ENCODE measurements around the gene SEPHS2. TPM values are rescaled to one million over a fixed set of nuclear protein-coding genes. Genes with fewer than 3 reads are reported as not detected.

Gene SEPHS2, protein sequence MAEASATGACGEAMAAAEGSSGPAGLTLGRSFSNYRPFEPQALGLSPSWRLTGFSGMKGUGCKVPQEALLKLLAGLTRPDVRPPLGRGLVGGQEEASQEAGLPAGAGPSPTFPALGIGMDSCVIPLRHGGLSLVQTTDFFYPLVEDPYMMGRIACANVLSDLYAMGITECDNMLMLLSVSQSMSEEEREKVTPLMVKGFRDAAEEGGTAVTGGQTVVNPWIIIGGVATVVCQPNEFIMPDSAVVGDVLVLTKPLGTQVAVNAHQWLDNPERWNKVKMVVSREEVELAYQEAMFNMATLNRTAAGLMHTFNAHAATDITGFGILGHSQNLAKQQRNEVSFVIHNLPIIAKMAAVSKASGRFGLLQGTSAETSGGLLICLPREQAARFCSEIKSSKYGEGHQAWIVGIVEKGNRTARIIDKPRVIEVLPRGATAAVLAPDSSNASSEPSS
- 7.3 TPM for total RNA-seq

DNA sequence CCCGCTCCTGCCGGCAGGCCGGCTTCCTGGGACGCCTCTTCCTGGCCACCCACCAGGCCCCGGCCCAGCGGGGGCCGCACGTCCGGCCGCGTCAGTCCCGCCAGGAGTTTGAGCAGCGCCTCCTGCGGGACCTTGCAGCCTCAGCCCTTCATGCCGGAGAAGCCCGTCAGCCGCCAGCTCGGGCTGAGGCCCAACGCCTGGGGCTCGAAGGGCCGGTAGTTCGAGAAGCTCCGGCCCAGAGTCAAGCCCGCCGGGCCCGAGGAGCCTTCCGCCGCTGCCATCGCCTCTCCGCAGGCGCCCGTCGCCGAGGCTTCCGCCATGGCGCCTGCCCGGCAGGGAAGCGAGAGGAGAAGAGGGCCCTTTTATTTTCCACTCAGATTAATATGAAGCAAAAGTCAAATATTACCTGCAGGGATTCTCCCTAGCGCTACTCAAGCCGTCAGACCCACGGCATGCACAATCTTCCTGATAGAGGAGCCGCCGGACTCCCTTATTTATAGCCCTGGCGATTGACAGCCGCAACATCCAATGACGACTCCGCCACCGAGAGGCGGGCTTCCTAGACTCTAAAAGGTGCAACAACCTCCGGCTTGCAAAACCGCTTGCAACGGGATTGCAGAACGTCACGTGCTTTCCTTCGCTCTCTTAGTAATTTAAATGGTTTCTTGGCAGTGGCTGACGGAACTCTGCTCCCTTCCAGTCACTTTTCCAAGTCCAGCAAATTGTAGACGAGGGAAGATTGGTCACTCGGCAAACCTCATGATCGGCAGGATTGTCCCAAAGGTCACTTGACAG is at the start of gene SEPHS2:
Gene SEPHS2, minus strand, starts transcription at position 467 of the 795 bp plus-strand sequence. Its CDS starts 147 bp downstream, at position 320.
- H3K9ac ChIP-seq (ENCODE audit: low read depth in 1 of 3, low read length in 3 of 3): peak within 1 kb of the TSS; percentile 96 to 100 (median 98)
- no peaks in the 10 kb centered on the region for H3K9me3 ChIP-seq (ENCODE audit: control insufficient read depth in 3 of 3, low read length in 3 of 3)
- H3K27ac ChIP-seq (ENCODE audit: low read depth, low read length): peak within 1 kb of the TSS; percentile 97
- peaks cover 4 to 9% (median 5%) of the 10 kb centered on the region in 3 donors for H3K36me3 ChIP-seq (ENCODE audit: control insufficient read depth in 3 of 3, insufficient read depth in 3 of 3, low read length in 3 of 3)
- H3K4me3 ChIP-seq (ENCODE audit: low read length in 3 of 3): peak within 1 kb of the TSS; percentile 78 to 98 (median 91)
- peaks cover 21 to 26% (median 22%) of the 10 kb centered on the region in 3 donors for H3K4me1 ChIP-seq (ENCODE audit: control insufficient read depth in 3 of 3, insufficient read depth in 3 of 3, low read length in 3 of 3)
- H3K27me3 ChIP-seq (ENCODE audit: control insufficient read depth in 3 of 3, insufficient read depth in 3 of 3, low read length in 3 of 3): no peaks in the 10 kb centered on the region

DNA sequence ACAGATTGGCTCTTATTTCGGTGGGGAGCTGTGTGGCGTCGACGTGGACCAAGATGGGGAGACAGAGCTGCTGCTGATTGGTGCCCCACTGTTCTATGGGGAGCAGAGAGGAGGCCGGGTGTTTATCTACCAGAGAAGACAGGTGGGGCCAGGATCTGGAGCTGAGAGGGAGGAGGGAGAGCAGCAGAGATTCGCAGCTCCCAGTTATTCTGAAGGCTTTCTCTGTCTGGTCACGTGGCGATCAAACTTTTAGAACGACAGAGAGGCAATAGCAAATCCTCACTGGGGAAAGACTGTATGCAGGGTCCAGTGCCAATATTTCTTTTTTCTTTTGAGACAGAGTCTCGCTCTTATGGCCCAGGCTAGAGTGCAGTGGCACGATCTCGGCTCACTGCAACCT is 49.0 kb upstream of the SEPHS2 start:
- H3K9me3 ChIP-seq (ENCODE audit: control insufficient read depth in 3 of 3, low read length in 3 of 3): no peaks in the 10 kb centered on the region
- H3K27me3 ChIP-seq (ENCODE audit: control insufficient read depth in 3 of 3, insufficient read depth in 3 of 3, low read length in 3 of 3): peaks cover 0 to 7% (median 2%) of the 10 kb centered on the region in 3 donors
- no peak overlapping the region for H3K27ac ChIP-seq (ENCODE audit: low read depth, low read length)
- H3K9ac ChIP-seq (ENCODE audit: low read depth in 1 of 3, low read length in 3 of 3): no peak overlapping the region
- no peaks in the 10 kb centered on the region for H3K36me3 ChIP-seq (ENCODE audit: control insufficient read depth in 3 of 3, insufficient read depth in 3 of 3, low read length in 3 of 3)
- peaks cover 0 to 4% (median 0%) of the 10 kb centered on the region in 3 donors for H3K4me1 ChIP-seq (ENCODE audit: control insufficient read depth in 3 of 3, insufficient read depth in 3 of 3, low read length in 3 of 3)
- no peak overlapping the region for H3K4me3 ChIP-seq (ENCODE audit: low read length in 3 of 3)

- H3K4me3 ChIP-seq (ENCODE audit: low read length in 3 of 3): no peak overlapping the region
- no peaks in the 10 kb centered on the region for H3K36me3 ChIP-seq (ENCODE audit: control insufficient read depth in 3 of 3, insufficient read depth in 3 of 3, low read length in 3 of 3)
- no peak overlapping the region for H3K27ac ChIP-seq (ENCODE audit: low read depth, low read length)
- peaks cover 0 to 4% (median under 1%) of the 10 kb centered on the region in 3 donors for H3K4me1 ChIP-seq (ENCODE audit: control insufficient read depth in 3 of 3, insufficient read depth in 3 of 3, low read length in 3 of 3)
- H3K27me3 ChIP-seq (ENCODE audit: control insufficient read depth in 3 of 3, insufficient read depth in 3 of 3, low read length in 3 of 3): peaks cover 0 to 7% (median 2%) of the 10 kb centered on the region in 3 donors
- H3K9me3 ChIP-seq (ENCODE audit: control insufficient read depth in 3 of 3, low read length in 3 of 3): no peaks in the 10 kb centered on the region
- no peak overlapping the region for H3K9ac ChIP-seq (ENCODE audit: low read depth in 1 of 3, low read length in 3 of 3)
These were observed 48.3 kb upstream of the SEPHS2 start for GRCh38 chr16:30493941-30494488.

DNA sequence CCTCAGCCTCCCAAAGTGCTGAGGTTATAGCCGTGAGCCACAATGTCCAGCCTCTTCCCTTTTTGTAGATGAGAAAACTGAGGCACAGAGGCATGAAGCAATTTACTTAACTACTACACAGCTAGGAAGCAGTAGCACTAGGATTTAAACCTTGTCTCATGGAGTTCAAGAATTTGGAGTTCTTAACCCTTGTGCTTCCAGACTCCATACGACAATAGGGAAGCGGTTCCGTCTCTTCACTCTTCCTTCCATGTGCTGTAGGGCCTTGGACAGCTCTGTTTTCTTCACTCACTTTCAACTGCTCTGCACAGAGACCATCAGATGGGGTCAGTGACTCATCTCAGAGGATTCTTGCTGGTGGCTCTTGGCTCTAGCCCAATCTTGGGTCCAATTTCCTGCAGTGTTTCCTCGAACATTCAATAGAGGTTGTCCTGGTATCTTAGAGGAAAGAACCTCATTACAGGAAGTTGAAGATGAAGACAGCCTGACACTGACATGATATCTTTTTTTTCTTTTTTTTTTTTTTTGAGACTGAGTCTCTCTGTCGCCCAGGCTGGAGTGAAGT is 46.2 kb upstream of the SEPHS2 start:
- H3K27me3 ChIP-seq (ENCODE audit: control insufficient read depth in 3 of 3, insufficient read depth in 3 of 3, low read length in 3 of 3): peaks cover 0 to 7% (median 2%) of the 10 kb centered on the region in 3 donors
- H3K9me3 ChIP-seq (ENCODE audit: control insufficient read depth in 3 of 3, low read length in 3 of 3): no peaks in the 10 kb centered on the region
- H3K27ac ChIP-seq (ENCODE audit: low read depth, low read length): no peak overlapping the region
- H3K4me3 ChIP-seq (ENCODE audit: low read length in 3 of 3): no peak overlapping the region
- no peak overlapping the region for H3K9ac ChIP-seq (ENCODE audit: low read depth in 1 of 3, low read length in 3 of 3)
- H3K4me1 ChIP-seq (ENCODE audit: control insufficient read depth in 3 of 3, insufficient read depth in 3 of 3, low read length in 3 of 3): peaks cover 0 to 4% (median 3%) of the 10 kb centered on the region in 3 donors
- H3K36me3 ChIP-seq (ENCODE audit: control insufficient read depth in 3 of 3, insufficient read depth in 3 of 3, low read length in 3 of 3): no peaks in the 10 kb centered on the region

DNA sequence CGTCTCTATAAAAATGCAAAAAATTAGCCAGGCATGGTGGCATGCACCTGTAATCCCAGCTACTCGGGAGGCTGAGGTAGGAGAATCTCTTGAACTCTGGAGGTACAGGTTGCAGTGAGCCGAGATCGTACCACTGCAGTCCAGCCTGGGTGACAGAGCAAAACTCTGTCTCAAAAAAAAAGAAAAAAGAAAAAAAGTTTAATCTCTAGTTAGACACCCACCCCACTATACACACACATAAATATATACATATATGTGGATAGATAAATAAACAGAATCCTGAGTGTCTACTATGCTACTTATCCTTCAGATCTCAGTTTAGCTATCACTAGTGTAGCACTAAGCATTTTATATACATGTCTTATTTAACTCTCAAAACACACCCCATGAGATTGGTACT is 45.6 kb upstream of the SEPHS2 start:
- Histone ChIP-seq H3K9me3 (ENCODE audit: control insufficient read depth in 3 of 3, low read length in 3 of 3) (no peaks in the 10 kb centered on the region), H3K36me3 (ENCODE audit: control insufficient read depth in 3 of 3, insufficient read depth in 3 of 3, low read length in 3 of 3) (no peaks in the 10 kb centered on the region), H3K27ac (ENCODE audit: low read depth, low read length) (no peak overlapping the region), H3K9ac (ENCODE audit: low read depth in 1 of 3, low read length in 3 of 3) (no peak overlapping the region), H3K4me3 (ENCODE audit: low read length in 3 of 3) (no peak overlapping the region), H3K27me3 (ENCODE audit: control insufficient read depth in 3 of 3, insufficient read depth in 3 of 3, low read length in 3 of 3) (peaks cover 0 to 6% (median 2%) of the 10 kb centered on the region in 3 donors), H3K4me1 (ENCODE audit: control insufficient read depth in 3 of 3, insufficient read depth in 3 of 3, low read length in 3 of 3) (peaks cover 0 to 6% (median 4%) of the 10 kb centered on the region in 3 donors)

DNA sequence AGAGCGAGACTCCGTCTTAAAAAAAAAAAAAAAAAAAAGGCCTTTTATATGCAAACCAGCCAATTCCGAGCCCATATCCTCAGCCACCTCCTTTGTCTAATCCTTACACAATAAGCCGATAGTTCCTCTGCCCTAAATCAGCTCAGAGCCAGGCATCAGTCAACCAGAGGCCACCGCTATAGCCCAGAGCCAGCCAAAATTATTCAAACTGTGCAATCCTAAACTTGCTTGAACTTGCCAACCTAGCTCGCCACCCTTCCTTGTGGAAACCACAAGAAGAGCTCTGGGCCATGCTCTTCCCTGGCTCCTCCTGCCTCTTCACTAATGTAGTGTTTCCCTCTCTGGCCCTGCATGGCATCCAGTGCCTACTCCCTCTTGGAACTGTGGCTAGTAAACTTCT is 44.5 kb upstream of the SEPHS2 start:
- Histone ChIP-seq H3K4me3 (ENCODE audit: low read length in 3 of 3) (no peak overlapping the region), H3K9me3 (ENCODE audit: control insufficient read depth in 3 of 3, low read length in 3 of 3) (no peaks in the 10 kb centered on the region), H3K4me1 (ENCODE audit: control insufficient read depth in 3 of 3, insufficient read depth in 3 of 3, low read length in 3 of 3) (peaks cover 2 to 12% (median 4%) of the 10 kb centered on the region in 3 donors), H3K36me3 (ENCODE audit: control insufficient read depth in 3 of 3, insufficient read depth in 3 of 3, low read length in 3 of 3) (no peaks in the 10 kb centered on the region), H3K9ac (ENCODE audit: low read depth in 1 of 3, low read length in 3 of 3) (no peak overlapping the region), H3K27me3 (ENCODE audit: control insufficient read depth in 3 of 3, insufficient read depth in 3 of 3, low read length in 3 of 3) (peaks cover 0 to 3% (median 2%) of the 10 kb centered on the region in 3 donors), H3K27ac (ENCODE audit: low read depth, low read length) (no peak overlapping the region)

- Histone ChIP-seq H3K4me3 (ENCODE audit: low read length in 3 of 3) (no peak overlapping the region), H3K27me3 (ENCODE audit: control insufficient read depth in 3 of 3, insufficient read depth in 3 of 3, low read length in 3 of 3) (no peaks in the 10 kb centered on the region), H3K9ac (ENCODE audit: low read depth in 1 of 3, low read length in 3 of 3) (no peak overlapping the region), H3K27ac (ENCODE audit: low read depth, low read length) (no peak overlapping the region), H3K9me3 (ENCODE audit: control insufficient read depth in 3 of 3, low read length in 3 of 3) (no peaks in the 10 kb centered on the region), H3K36me3 (ENCODE audit: control insufficient read depth in 3 of 3, insufficient read depth in 3 of 3, low read length in 3 of 3) (no peaks in the 10 kb centered on the region), H3K4me1 (ENCODE audit: control insufficient read depth in 3 of 3, insufficient read depth in 3 of 3, low read length in 3 of 3) (peaks cover 2 to 12% (median 4%) of the 10 kb centered on the region in 3 donors)
These were observed 43.3 kb upstream of the SEPHS2 start for GRCh38 chr16:30488764-30489605.

- H3K4me1 ChIP-seq (ENCODE audit: control insufficient read depth in 3 of 3, insufficient read depth in 3 of 3, low read length in 3 of 3): peaks cover 0 to 12% (median 2%) of the 10 kb centered on the region in 3 donors
- H3K4me3 ChIP-seq (ENCODE audit: low read length in 3 of 3): no peak overlapping the region
- no peaks in the 10 kb centered on the region for H3K36me3 ChIP-seq (ENCODE audit: control insufficient read depth in 3 of 3, insufficient read depth in 3 of 3, low read length in 3 of 3)
- H3K27ac ChIP-seq (ENCODE audit: low read depth, low read length): no peak overlapping the region
- H3K9ac ChIP-seq (ENCODE audit: low read depth in 1 of 3, low read length in 3 of 3): no peak overlapping the region
- H3K27me3 ChIP-seq (ENCODE audit: control insufficient read depth in 3 of 3, insufficient read depth in 3 of 3, low read length in 3 of 3): no peaks in the 10 kb centered on the region
- no peaks in the 10 kb centered on the region for H3K9me3 ChIP-seq (ENCODE audit: control insufficient read depth in 3 of 3, low read length in 3 of 3)
These were observed 40.3 kb upstream of the SEPHS2 start for GRCh38 chr16:30485818-30486436.

GRCh38 chr16:30484887-30485286 is 39.2 kb upstream of the SEPHS2 start:
- Histone ChIP-seq H3K9ac (ENCODE audit: low read depth in 1 of 3, low read length in 3 of 3) (no peak overlapping the region), H3K4me3 (ENCODE audit: low read length in 3 of 3) (no peak overlapping the region), H3K36me3 (ENCODE audit: control insufficient read depth in 3 of 3, insufficient read depth in 3 of 3, low read length in 3 of 3) (no peaks in the 10 kb centered on the region), H3K4me1 (ENCODE audit: control insufficient read depth in 3 of 3, insufficient read depth in 3 of 3, low read length in 3 of 3) (peaks cover 0 to 12% (median 2%) of the 10 kb centered on the region in 3 donors), H3K9me3 (ENCODE audit: control insufficient read depth in 3 of 3, low read length in 3 of 3) (no peaks in the 10 kb centered on the region), H3K27me3 (ENCODE audit: control insufficient read depth in 3 of 3, insufficient read depth in 3 of 3, low read length in 3 of 3) (no peaks in the 10 kb centered on the region), H3K27ac (ENCODE audit: low read depth, low read length) (no peak overlapping the region)
